HepG2 (cell line): ENCODE results near the gene TBC1D4. TPM values are rescaled to one million over a fixed set of nuclear protein-coding genes. Genes with fewer than 3 reads are reported as not detected.
A peak's percentile ranks its signal among the peaks of the same experiment; 100 is the strongest.

Experiments used
- AHR ChIP-seq: IDR thresholded peaks from 2 replicates; pipeline ENCODE4 v1.6.1; 2018; ENCODE audit warnings: missing genetic modification reagents, missing compliant biosample characterization
- CENPX ChIP-seq: sonication (generic); formaldehyde crosslinking; IDR thresholded peaks from 2 replicates; pipeline ENCODE4 v1.9.0; 2021; ENCODE audit warnings: mild to moderate bottlenecking, missing genetic modification reagents, moderate library complexity
- GATAD1 ChIP-seq: IDR thresholded peaks from 2 replicates; pipeline ENCODE4 v1.6.1; 2016; ENCODE audit warnings: missing genetic modification reagents, missing compliant biosample characterization
- HOXA5 ChIP-seq: sonication (generic); formaldehyde crosslinking; IDR thresholded peaks from 2 replicates; pipeline ENCODE4 v1.4.0; 2020; ENCODE audit warnings: missing genetic modification reagents
- MTA1 ChIP-seq: sonication (generic); formaldehyde crosslinking; IDR thresholded peaks from 2 replicates; pipeline ENCODE4 v1.4.0; 2020; ENCODE audit warnings: missing genetic modification reagents, mild to moderate bottlenecking, borderline replicate concordance
- NFATC3 ChIP-seq: sonication (generic); formaldehyde crosslinking; IDR thresholded peaks from 2 replicates; pipeline ENCODE4 v1.5.1; 2020; ENCODE audit warnings: mild to moderate bottlenecking, missing genetic modification reagents
- NPAS2 ChIP-seq: sonication (generic); formaldehyde crosslinking; IDR thresholded peaks from 2 replicates; pipeline ENCODE4 v1.8.0; 2022; ENCODE audit warnings: mild to moderate bottlenecking, missing genetic modification reagents, borderline replicate concordance
- PAWR ChIP-seq: sonication (generic); formaldehyde crosslinking; IDR thresholded peaks from 2 replicates; pipeline ENCODE4 v1.4.0; 2020; ENCODE audit warnings: missing genetic modification reagents, mild to moderate bottlenecking, borderline replicate concordance
- SAP130 ChIP-seq: IDR thresholded peaks from 2 replicates; pipeline ENCODE4 v1.6.1; 2016; ENCODE audit warnings: low read depth
- SIN3B ChIP-seq: fragments of 150-350 bp; IDR thresholded peaks from 2 replicates; pipeline ENCODE4 v1.6.1; 2014; ENCODE audit warnings: low read length
- SP1 ChIP-seq, 2 experiments: fragments of 450-650 bp in 1 of 2; sonication (generic) in 1 of 2; formaldehyde crosslinking in 1 of 2; IDR thresholded peaks; 2 replicates each; pipeline versions ENCODE4 v1.4.0 to v1.6.1; 2016 to 2020; ENCODE audit warnings: missing genetic modification reagents in 1 of 2
- TBL1XR1 ChIP-seq: fragments of 150-350 bp; IDR thresholded peaks from 2 replicates; pipeline ENCODE4 v1.6.1; 2014; ENCODE audit warnings: borderline replicate concordance, low read length; ENCODE audit not compliant: partially characterized antibody
- ZNF136 ChIP-seq: sonication (generic); formaldehyde crosslinking; IDR thresholded peaks from 2 replicates; pipeline ENCODE4 v1.8.1; 2022; ENCODE audit warnings: low read depth, mild to moderate bottlenecking, moderate library complexity, missing genetic modification reagents
- ZNF333 ChIP-seq: sonication (generic); formaldehyde crosslinking; IDR thresholded peaks from 2 replicates; pipeline ENCODE4 v1.4.0; 2020; ENCODE audit warnings: mild to moderate bottlenecking, missing genetic modification reagents, borderline replicate concordance
- ZNF44 ChIP-seq: sonication (generic); formaldehyde crosslinking; IDR thresholded peaks from 2 replicates; pipeline ENCODE4 v1.5.1; 2020; ENCODE audit warnings: mild to moderate bottlenecking, missing genetic modification reagents
- ZNF446 ChIP-seq: sonication (generic); formaldehyde crosslinking; IDR thresholded peaks from 2 replicates; pipeline ENCODE4 v1.5.0; 2020; ENCODE audit warnings: mild to moderate bottlenecking, missing genetic modification reagents
- ZNF547 ChIP-seq: sonication (generic); formaldehyde crosslinking; IDR thresholded peaks from 2 replicates; pipeline ENCODE4 v1.5.1; 2020; ENCODE audit warnings: mild to moderate bottlenecking, missing genetic modification reagents
- ZSCAN30 ChIP-seq: sonication (generic); formaldehyde crosslinking; IDR thresholded peaks from 2 replicates; pipeline ENCODE4 v1.5.0; 2020; ENCODE audit warnings: mild to moderate bottlenecking, missing genetic modification reagents
- polyA plus RNA-seq, 8 experiments: library from polyadenylated mRNA; depleted of rRNA in 3 of 8; stranded (reverse) in 7 of 8; unstranded in 1 of 8; fragments of >200 nt; fragmentation: Illumina TruSeq in 4 of 8; extraction: Trizol in 4 of 8; gene quantifications; 2 replicates each; pipeline versions ENCODE4 v1.2.1 to v1.2.3, GENCODE V29; 2011 to 2016; ENCODE audit warnings: low read depth in 4 of 8, missing spikeins in 1 of 8, mixed read lengths in 1 of 8; ENCODE audit not compliant: insufficient read depth in 1 of 8
- total RNA-seq, 5 experiments: library from RNA; depleted of rRNA; stranded (reverse); fragments of >200 nt; fragmentation: Illumina TruSeq; extraction: Trizol; gene quantifications; 2 replicates each; pipeline ENCODE4 v1.2.3, GENCODE V29; 2016; ENCODE audit warnings: low read depth in 1 of 5
- TF ChIP-seq, protein P1 (sequence below): IDR thresholded peaks from 2 replicates; pipeline ENCODE4 v1.6.1; 2012; ENCODE audit warnings: inconsistent platforms
- TF ChIP-seq, protein P2 (sequence below): IDR thresholded peaks from 2 replicates; pipeline ENCODE4 v1.6.1; 2016; ENCODE audit warnings: low read depth
- TF ChIP-seq, protein P3 (sequence below): sonication (generic); formaldehyde crosslinking; IDR thresholded peaks from 2 replicates; pipeline ENCODE4 v1.4.0; 2020; ENCODE audit warnings: low read depth, mild to moderate bottlenecking, missing genetic modification reagents
- TF ChIP-seq, protein P4 (sequence below): sonication (generic); formaldehyde crosslinking; IDR thresholded peaks from 2 replicates; pipeline ENCODE4 v1.9.0; 2021; ENCODE audit warnings: missing genetic modification reagents, borderline replicate concordance
- TF ChIP-seq, protein P5 (sequence below): IDR thresholded peaks from 2 replicates; pipeline ENCODE4 v1.6.1; 2016; ENCODE audit warnings: missing compliant biosample characterization, missing genetic modification reagents, borderline replicate concordance

The TBC1D4 gene
- total and polyA plus RNA-seq, 2 of the 13 experiments (the other 11 are each of a cell fraction or from before 2014, with no cell fraction given): 35.9 to 64.4 TPM

DNA sequence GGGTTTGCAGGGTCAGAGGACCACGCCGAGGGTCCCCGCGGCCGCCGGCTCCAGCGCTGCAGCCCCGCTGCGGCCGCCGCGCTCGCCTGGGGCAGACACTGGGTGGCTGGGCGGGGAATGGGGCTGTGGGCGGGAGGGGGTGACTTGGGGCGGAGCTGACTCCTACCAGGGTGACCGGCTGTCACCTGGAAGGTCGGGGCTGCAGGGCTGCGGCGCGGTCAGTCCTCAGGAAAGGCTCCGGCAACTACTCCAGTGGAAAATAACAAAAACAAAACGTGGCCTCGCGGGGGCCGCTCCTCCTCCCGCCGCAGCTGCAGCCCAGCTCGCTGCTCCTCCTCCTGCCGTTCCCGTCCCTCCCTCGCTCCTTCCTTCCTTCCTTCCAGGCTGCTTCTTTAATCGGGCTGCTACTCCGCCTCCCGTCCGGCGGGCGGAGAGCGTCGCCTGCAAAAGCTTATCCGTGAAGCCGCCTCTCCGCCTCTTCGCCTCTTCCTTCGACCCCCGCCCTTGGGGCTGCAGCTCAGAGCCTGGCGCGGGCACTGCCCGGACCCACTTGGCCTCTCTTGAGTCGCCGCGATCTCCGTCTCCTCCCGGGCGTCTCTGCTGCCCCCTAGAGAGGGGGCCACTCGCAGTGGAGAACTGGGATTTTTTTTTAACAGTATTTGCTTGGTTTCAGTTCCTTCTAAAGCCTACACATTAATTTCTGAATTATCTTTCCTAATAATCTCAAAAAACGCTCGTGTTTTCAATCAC is at the start of gene TBC1D4 (continued):
- TF ChIP-seq SP1 (IDR thresholded peaks at IDR 0.05) (no peak), SP1 (CRISPR knock-in tag; IDR thresholded peaks at IDR 0.05) (no peak), TBL1XR1 (no peak), CENPX (CRISPR knock-in tag) (no peak), ZNF136 (peak; percentile 48; the same call in 1 of the 2 replicates), NPAS2 (no peak), SAP130 (CRISPR knock-in tag) (peak; percentile 90), AHR (CRISPR knock-in tag) (peak; percentile 63; the same call in 1 of the 2 replicates), ZNF44 (CRISPR knock-in tag) (0 out of 2 replicates have a peak, but pooled peaks have one; percentile 61), PAWR (CRISPR knock-in tag) (no peak), ZNF547 (CRISPR knock-in tag) (no peak), ZNF333 (no peak), MTA1 (peak; percentile 42; the same call in 1 of the 2 replicates), ZSCAN30 (CRISPR knock-in tag) (no peak), ZNF446 (no peak), NFATC3 (CRISPR knock-in tag) (0 out of 2 replicates have a peak, but pooled peaks have one; percentile 71), HOXA5 (peak; percentile 44; the same call in 1 of the 2 replicates), SIN3B (no peak), GATAD1 (CRISPR knock-in tag) (peak; percentile 56)
- TF ChIP-seq, protein P1, sequence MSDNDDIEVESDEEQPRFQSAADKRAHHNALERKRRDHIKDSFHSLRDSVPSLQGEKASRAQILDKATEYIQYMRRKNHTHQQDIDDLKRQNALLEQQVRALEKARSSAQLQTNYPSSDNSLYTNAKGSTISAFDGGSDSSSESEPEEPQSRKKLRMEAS: peak; percentile 68
- TF ChIP-seq, protein P2, sequence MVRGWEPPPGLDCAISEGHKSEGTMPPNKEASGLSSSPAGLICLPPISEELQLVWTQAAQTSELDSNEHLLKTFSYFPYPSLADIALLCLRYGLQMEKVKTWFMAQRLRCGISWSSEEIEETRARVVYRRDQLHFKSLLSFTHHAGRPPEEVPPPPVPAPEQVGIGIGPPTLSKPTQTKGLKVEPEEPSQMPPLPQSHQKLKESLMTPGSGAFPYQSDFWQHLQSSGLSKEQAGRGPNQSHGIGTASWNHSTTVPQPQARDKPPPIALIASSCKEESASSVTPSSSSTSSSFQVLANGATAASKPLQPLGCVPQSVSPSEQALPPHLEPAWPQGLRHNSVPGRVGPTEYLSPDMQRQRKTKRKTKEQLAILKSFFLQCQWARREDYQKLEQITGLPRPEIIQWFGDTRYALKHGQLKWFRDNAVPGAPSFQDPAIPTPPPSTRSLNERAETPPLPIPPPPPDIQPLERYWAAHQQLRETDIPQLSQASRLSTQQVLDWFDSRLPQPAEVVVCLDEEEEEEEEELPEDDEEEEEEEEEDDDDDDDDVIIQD: 0 out of 2 replicates have a peak, but pooled peaks have one; percentile 50
- TF ChIP-seq, protein P3, sequence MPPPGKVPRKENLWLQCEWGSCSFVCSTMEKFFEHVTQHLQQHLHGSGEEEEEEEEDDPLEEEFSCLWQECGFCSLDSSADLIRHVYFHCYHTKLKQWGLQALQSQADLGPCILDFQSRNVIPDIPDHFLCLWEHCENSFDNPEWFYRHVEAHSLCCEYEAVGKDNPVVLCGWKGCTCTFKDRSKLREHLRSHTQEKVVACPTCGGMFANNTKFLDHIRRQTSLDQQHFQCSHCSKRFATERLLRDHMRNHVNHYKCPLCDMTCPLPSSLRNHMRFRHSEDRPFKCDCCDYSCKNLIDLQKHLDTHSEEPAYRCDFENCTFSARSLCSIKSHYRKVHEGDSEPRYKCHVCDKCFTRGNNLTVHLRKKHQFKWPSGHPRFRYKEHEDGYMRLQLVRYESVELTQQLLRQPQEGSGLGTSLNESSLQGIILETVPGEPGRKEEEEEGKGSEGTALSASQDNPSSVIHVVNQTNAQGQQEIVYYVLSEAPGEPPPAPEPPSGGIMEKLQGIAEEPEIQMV (CRISPR knock-in tag): 0 out of 2 replicates have a peak, but pooled peaks have one; percentile 48
- TF ChIP-seq, protein P4, sequence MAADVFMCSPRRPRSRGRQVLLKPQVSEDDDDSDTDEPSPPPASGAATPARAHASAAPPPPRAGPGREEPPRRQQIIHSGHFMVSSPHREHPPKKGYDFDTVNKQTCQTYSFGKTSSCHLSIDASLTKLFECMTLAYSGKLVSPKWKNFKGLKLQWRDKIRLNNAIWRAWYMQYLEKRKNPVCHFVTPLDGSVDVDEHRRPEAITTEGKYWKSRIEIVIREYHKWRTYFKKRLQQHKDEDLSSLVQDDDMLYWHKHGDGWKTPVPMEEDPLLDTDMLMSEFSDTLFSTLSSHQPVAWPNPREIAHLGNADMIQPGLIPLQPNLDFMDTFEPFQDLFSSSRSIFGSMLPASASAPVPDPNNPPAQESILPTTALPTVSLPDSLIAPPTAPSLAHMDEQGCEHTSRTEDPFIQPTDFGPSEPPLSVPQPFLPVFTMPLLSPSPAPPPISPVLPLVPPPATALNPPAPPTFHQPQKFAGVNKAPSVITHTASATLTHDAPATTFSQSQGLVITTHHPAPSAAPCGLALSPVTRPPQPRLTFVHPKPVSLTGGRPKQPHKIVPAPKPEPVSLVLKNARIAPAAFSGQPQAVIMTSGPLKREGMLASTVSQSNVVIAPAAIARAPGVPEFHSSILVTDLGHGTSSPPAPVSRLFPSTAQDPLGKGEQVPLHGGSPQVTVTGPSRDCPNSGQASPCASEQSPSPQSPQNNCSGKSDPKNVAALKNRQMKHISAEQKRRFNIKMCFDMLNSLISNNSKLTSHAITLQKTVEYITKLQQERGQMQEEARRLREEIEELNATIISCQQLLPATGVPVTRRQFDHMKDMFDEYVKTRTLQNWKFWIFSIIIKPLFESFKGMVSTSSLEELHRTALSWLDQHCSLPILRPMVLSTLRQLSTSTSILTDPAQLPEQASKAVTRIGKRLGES: no peak
- TF ChIP-seq, protein P5, sequence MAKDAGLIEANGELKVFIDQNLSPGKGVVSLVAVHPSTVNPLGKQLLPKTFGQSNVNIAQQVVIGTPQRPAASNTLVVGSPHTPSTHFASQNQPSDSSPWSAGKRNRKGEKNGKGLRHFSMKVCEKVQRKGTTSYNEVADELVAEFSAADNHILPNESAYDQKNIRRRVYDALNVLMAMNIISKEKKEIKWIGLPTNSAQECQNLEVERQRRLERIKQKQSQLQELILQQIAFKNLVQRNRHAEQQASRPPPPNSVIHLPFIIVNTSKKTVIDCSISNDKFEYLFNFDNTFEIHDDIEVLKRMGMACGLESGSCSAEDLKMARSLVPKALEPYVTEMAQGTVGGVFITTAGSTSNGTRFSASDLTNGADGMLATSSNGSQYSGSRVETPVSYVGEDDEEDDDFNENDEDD: peak; percentile 33; the same call in 1 of the 2 replicates
